Cardiac muscle cell (in vitro differentiated cells and primary cell): Measurements from ENCODE around the gene HYCC2. TPM values are rescaled to one million over a fixed set of nuclear protein-coding genes. Genes with fewer than 3 reads are reported as not detected.
A peak's percentile ranks its signal among the peaks of the same experiment; 100 is the strongest.

Source experiments
- DNase-seq, 2 donors: peaks; one replicate each; pipeline versions ENCODE4 v3.0.0 to v3.0.0-alpha.2; 2010 to 2017; ENCODE audit warnings: low read depth in 1 of 2, low spot score in 1 of 2
- H3K27ac ChIP-seq: fragments of 200-600 bp; sonication (generic); 2 replicates; pipeline ENCODE4 v1.5.1; 2016
- H3K27me3 ChIP-seq: fragments of 200-600 bp; sonication (generic); 2 replicates; pipeline ENCODE4 v1.6.0; 2016; ENCODE audit warnings: control low read depth
- H3K36me3 ChIP-seq: fragments of 200-600 bp; sonication (generic); 2 replicates; pipeline ENCODE4 v1.5.1; 2016; ENCODE audit warnings: control low read depth
- H3K4me1 ChIP-seq: fragments of 200-600 bp; sonication (generic); 2 replicates; pipeline ENCODE4 v1.8.1; 2017; ENCODE audit warnings: low read depth, mild to moderate bottlenecking, mixed run types
- H3K4me3 ChIP-seq: fragments of 200-600 bp; sonication (generic); 2 replicates; pipeline ENCODE4 v1.5.1; 2016; ENCODE audit warnings: mild to moderate bottlenecking
- H3K9me3 ChIP-seq: fragments of 200-600 bp; sonication (generic); 2 replicates; pipeline ENCODE4 v1.5.1; 2017; ENCODE audit warnings: low read depth, mild to moderate bottlenecking, control low read depth
- polyA plus RNA-seq: library from polyadenylated mRNA; unstranded; fragments of >200 nt; fragmentation: Nextera tagmentation; extraction: Ambion mirVana; gene quantifications from 2 replicates; pipeline ENCODE4 v1.2.1, GENCODE V29; 2016
- total RNA-seq: library from RNA; depleted of rRNA; stranded (reverse); fragments of >200 nt; gene quantifications from 2 replicates; pipeline ENCODE4 v1.2.3, GENCODE V29; 2016
- TF ChIP-seq, protein P1 (sequence below): IDR thresholded peaks from 2 replicates; pipeline ENCODE4 v1.5.1; 2012; ENCODE audit warnings: low read depth, mild to moderate bottlenecking, low read length

Gene HYCC2
- total and polyA plus RNA-seq, 2 experiments from 2014 or later: 6.1 to 7.0 TPM

DNA sequence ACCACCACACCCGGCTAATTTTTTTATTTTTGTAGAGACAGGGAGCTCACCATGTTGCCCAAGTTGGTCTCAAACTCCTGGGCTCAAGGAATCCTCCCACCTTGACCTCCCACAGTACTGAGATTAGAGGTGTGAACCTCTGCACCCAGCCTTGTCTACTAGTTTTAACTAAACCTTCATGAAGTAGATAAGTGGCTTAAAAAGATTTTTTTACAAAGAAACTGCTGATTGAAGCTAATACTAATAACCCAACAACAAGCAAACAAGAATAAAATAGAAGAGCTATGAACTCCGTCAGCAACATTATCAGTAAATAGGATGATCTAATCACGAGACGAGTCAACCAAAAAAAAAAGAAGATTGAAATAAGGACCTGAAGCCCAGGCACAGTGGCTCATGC is 19.1 kb upstream of the HYCC2 start:
- TF ChIP-seq, protein P1, sequence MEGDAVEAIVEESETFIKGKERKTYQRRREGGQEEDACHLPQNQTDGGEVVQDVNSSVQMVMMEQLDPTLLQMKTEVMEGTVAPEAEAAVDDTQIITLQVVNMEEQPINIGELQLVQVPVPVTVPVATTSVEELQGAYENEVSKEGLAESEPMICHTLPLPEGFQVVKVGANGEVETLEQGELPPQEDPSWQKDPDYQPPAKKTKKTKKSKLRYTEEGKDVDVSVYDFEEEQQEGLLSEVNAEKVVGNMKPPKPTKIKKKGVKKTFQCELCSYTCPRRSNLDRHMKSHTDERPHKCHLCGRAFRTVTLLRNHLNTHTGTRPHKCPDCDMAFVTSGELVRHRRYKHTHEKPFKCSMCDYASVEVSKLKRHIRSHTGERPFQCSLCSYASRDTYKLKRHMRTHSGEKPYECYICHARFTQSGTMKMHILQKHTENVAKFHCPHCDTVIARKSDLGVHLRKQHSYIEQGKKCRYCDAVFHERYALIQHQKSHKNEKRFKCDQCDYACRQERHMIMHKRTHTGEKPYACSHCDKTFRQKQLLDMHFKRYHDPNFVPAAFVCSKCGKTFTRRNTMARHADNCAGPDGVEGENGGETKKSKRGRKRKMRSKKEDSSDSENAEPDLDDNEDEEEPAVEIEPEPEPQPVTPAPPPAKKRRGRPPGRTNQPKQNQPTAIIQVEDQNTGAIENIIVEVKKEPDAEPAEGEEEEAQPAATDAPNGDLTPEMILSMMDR: no peak
- no peaks in the 10 kb centered on the region for H3K27me3 ChIP-seq
- no peak for DNase-seq

DNA sequence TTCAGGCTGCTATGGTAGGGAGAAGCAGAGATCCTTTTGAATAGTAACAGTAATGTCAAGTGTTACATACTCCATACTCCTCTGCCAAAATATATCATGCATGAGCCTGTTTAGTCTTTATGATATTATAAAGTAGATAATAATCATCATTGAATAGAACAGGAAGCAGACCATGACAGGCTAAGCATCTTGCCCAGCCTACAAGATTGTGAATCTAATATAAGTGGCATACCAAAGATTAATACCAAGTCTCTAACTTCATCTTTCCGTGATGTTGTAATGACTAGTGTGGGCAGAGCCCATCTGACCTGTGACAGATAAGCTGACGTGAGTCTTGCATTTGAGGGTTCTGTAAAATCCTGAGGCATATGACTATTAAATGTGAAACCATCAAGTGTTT is 13.4 kb upstream of the HYCC2 start:
- TF ChIP-seq, protein P1: no peak

More for the DNA sequence above, 19.1 kb upstream of the HYCC2 start:
- Histone ChIP-seq H3K9me3 (no peaks in the 10 kb centered on the region), H3K4me3 (no peak overlapping the region), H3K4me1 (no peaks in the 10 kb centered on the region), H3K27ac (no peak overlapping the region), H3K36me3 (no peaks in the 10 kb centered on the region)

DNA sequence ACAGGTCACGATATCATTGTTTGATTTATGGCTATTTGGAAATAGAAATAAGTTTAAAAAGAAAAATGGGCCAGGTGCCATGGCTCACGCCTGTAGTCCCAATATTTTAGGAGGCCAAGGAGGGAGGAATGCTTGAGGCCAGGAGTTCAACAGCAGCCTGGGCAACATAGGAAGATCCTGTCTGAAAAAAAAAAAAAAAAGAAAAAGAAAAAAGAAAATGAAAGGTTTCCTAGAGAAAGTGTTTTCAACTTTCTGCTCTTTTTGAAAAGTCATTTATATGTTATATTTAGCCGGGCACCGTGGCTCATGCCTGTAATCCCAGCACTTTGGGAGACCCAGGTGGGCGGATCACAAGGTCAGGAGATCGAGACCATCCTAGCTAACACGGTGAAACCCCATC is 3.5 kb upstream of the HYCC2 start:
- peaks cover 11% of the 10 kb centered on the region for H3K4me1 ChIP-seq

More for the DNA sequence above, 13.4 kb upstream of the HYCC2 start:
- no peak for DNase-seq
- H3K27ac ChIP-seq: no peak overlapping the region
- no peaks in the 10 kb centered on the region for H3K4me1 ChIP-seq
- H3K4me3 ChIP-seq: no peak overlapping the region
- peaks cover 5% of the 10 kb centered on the region for H3K36me3 ChIP-seq
- no peaks in the 10 kb centered on the region for H3K9me3 ChIP-seq
- H3K27me3 ChIP-seq: no peaks in the 10 kb centered on the region

DNA sequence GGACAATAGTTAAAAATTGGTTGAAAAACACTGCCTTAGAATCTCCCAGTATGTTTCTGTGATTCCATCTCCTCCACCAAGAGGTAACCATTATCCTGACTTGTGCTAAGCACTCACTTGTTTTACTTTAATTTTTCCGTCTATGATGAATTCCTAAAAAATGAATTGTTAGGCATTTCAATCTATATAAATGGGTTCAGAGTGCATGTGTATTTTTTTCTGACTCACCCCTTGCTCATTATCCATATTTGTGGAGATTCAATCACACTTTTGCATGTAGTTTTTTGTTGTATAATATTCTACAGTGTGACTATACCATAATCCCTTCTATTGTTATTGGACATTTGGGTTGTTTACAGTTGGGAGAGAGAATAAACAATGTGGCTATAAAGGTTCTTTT is 1.6 kb upstream of the HYCC2 start:
- Histone ChIP-seq H3K4me1 (peaks cover 23% of the 10 kb centered on the region), H3K4me3 (no peak overlapping the region), H3K36me3 (no peaks in the 10 kb centered on the region), H3K27me3 (no peaks in the 10 kb centered on the region), H3K9me3 (no peaks in the 10 kb centered on the region), H3K27ac (no peak overlapping the region)
- no peak for DNase-seq
- TF ChIP-seq, protein P1: no peak

More for the DNA sequence above, 3.5 kb upstream of the HYCC2 start:
- DNase-seq: no peak
- H3K9me3 ChIP-seq: no peaks in the 10 kb centered on the region
- H3K36me3 ChIP-seq: peaks cover 13% of the 10 kb centered on the region
- no peak overlapping the region for H3K27ac ChIP-seq
- TF ChIP-seq, protein P1: no peak
- H3K27me3 ChIP-seq: no peaks in the 10 kb centered on the region
- H3K4me3 ChIP-seq: no peak overlapping the region

DNA sequence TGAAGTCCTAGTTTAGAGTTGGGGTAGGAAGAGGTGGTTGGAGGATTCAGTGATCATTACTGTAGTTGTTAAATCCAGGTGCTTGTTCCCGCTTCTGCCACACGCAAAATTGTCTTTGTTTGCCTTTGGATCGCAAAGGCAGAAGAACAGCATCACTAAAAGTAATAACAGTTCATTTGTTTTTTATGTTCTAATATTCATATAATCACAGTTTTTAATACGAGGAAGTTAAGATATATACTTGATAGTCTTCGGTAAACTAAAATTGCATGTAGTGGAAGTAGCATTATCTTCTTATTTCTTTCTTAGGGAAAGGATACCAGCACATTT is 695 bp upstream of the HYCC2 start:
- Histone ChIP-seq H3K36me3 (no peaks in the 10 kb centered on the region), H3K27ac (peak overlapping the region; percentile 95), H3K9me3 (no peaks in the 10 kb centered on the region), H3K27me3 (no peaks in the 10 kb centered on the region), H3K4me1 (peaks cover 23% of the 10 kb centered on the region), H3K4me3 (peak overlapping the region; percentile 82)
- TF ChIP-seq, protein P1: no peak
- no peak for DNase-seq
